Measurements from ENCODE around the gene CAPNS2.

The CAPNS2 gene

DNA sequence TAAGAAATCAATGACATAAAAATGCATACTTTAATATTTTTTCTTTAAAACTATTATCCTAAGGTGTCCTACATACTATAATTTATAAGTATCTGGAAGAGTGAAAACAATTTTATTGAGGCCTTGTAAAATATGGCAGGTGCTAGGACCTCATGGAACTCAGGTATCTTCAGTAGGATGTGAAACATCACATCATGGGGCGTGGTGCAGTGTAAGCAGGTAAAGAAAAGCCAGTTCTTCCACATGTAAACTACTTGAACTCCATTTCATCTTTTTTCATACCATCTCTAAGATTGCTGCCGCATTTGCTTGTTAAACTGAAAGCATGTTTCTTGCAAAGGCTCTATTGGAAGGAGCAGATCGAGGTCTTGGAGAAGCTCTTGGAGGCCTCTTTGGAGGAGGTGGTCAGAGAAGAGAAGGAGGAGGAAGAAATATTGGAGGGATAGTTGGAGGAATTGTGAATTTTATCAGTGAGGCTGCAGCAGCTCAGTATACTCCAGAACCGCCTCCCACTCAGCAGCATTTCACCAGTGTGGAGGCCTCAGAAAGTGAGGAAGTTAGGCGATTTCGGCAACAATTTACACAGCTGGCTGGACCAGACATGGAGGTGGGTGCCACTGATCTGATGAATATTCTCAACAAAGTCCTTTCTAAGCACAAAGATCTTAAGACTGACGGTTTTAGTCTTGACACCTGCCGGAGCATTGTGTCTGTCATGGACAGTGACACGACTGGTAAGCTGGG, at the start of gene CAPNS2:
Gene CAPNS2, plus strand, starts transcription at position 253 of the 744 bp plus-strand sequence. Its CDS starts 73 bp downstream, at position 326.
- FAIRE-seq = no peak
- no peak for DNase-seq (ENCODE audit: low spot score)

DNA sequence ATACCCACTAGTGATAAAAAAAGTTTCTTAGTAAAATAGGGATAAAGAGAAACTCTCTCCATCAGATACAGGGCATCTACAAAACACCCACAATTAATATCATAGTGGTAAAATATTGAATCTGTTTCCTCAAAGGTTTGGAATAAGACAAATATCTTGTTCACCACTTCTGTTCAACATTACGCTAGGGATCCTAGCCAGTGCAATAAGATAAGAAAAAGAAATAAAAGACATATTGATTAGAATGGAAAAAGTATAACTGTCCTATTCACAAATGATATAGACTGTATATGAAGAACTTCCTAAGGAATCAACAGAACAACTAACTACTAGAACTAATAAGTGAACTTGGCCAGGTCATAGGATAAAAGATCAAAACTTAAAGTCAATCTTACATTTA, 44.7 kb upstream of the CAPNS2 start:
- FAIRE-seq = no peak

DNA sequence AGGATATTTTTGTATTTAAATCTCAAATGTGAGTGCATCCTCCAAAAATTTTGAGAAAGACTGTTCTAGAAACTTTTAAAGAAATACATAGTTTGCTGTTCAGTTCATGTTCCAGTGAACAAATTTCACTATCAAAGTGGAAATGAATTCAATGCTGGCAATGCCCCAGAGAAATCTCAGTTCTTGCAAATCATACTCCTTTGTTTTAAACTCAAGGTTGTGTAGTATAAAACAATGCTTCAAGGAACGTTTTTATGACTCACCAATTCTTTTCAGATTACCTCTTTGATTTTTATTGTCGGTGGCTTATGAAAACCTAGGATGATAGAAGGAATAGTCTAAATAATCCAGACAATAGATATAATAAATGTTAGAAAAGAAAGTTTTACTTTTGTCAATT, 40.0 kb upstream of the CAPNS2 start:
- DNase-seq (ENCODE audit: low spot score) = no peak
- no peak for FAIRE-seq

More for the DNA sequence above, 44.7 kb upstream of the CAPNS2 start:
- no peak for DNase-seq (ENCODE audit: low spot score)

DNA sequence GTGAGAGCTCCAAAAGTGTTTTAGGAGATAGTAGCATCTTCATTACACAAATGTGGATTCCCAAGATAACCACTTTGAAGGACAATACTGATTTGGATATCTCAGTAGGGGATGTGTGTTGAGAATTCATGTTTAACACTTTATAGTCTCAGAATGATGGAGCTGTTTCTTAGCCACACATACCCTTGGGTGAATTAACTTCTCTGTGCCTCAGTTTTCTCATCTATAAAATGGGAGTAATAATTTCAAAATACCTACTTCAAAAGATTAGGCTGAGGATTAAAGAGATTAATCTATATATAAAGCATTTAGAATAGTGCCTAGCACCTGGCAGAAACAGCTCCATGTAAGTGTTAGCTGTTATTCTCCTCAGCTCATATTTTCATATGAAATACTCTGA, 38.6 kb upstream of the CAPNS2 start:
- DNase-seq (ENCODE audit: low spot score) (no peak), FAIRE-seq (no peak)

DNA sequence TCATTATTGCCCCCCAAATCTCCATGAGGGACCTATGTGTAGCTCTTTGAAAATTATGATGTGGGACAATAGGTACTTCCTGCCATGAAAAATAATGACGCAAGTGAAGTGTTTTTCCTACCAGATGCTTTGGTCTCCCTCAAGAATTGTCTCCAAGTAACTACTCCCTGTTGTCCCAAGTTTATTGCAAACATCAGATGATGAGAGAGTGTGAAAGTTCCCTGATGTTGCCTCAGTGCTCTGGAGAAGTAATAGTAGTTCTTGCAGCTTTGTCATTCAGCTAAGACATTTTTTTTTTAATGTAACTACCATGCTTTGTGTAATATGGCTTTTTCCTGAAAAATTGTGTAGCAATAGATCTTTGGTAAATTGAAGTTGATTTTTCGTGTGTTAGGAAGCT, 37.5 kb upstream of the CAPNS2 start:
- FAIRE-seq = no peak
- DNase-seq (ENCODE audit: low spot score) = no peak

DNA sequence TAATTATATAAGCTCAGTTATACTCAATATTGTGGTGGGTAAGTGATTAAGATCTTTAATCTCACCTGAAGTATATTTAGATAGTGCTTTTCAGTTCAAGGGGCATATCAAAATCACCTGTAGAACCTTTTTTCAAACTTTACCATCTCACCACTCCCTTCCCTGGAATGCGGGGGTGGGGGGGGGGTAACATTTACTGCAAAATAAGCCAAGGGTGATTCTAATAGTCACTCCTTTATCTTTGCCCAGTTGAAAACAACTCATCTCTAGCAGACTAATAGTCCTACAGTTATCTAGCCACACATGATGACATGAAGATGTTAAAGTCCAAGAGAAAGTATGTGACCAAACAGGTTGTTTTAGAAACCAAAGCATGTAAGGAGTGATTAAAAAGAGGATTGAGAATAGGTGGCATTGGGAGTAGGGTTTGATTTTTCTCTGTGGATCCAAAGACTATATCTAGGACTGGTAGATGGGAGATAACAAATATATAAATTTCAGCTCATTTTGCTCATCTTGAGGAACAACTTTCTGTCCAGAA, 36.1 kb upstream of the CAPNS2 start:
- DNase-seq (ENCODE audit: low spot score) (no peak), FAIRE-seq (no peak)

DNA sequence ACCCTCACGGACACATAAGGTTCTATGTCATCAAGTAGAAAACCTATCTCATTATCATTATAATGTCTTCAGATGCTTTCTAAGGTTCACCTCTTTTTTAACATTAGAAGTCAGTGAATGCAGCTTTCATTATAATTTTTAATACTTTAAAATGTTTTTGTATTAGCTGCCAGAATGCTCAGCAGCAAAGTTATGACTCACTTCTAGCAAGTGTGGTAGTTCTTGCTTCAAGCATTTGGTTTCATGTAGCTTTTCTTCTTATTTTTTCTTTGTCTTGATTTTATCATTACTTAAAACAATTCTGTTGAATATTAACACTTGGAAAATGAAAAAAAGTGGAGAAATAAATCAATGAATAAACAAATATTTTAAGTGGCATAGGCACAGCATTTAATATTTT, 34.3 kb upstream of the CAPNS2 start:
- FAIRE-seq (peak; percentile 20), DNase-seq (ENCODE audit: low spot score) (no peak)

DNA sequence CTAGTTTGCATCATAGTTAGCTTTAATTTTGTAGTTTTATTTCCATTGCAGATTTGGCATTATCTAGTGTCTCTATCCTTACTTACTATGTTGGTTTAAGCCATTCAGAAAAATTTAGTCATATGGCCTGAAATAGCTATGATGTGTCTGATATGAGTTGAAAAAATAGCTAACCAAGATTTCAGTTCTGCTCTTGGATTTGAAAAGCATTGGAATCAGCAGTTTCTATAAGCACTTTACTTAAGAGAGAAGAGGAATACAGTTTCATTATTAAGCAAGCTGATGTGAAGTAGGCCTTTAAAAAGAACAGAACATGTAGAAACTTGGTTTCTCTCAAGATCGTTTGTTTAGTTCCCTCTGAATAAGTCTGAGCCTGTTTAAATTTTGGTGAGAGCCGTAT, 31.7 kb upstream of the CAPNS2 start:
- FAIRE-seq = no peak
- no peak for DNase-seq (ENCODE audit: low spot score)

DNA sequence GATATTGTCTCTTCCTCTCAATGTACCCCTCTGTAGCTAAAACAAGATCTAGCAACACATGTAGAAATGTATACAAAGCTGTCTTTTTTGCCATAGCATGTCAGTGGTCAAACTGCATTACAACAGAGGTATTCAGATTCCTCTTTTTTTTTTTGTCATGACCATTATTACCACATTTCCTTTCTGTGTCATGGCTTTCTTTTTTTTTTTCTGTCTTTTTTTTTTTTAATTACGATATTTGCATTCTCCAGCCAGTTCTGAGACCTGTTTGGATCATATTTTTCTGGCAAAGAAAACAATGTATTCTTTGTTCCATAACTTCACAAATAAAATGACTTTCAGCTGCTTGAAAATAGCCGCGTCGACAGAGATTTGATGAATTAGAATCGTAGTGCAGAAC, 27.4 kb upstream of the CAPNS2 start:
- no peak for FAIRE-seq
- DNase-seq (ENCODE audit: low spot score) = no peak

DNA sequence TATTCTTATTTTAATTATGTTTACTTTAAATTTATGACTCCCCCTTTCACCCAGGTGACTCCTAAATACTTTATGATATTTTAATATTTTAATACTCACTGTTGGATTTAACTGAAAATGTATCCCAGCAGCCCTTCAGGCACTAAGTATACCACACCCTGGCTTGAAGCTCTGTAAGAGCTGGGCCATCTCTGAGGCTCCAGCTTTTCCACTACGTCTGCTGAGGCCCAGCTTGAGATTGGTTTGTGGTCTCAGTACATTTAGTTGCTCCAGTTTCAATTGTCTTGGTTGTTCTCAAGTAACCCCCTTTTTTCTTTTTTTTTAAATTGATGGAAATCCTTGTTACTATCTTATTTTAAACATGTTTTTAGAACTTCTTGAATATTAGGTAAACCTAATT, 27.0 kb upstream of the CAPNS2 start:
- no peak for FAIRE-seq

DNA sequence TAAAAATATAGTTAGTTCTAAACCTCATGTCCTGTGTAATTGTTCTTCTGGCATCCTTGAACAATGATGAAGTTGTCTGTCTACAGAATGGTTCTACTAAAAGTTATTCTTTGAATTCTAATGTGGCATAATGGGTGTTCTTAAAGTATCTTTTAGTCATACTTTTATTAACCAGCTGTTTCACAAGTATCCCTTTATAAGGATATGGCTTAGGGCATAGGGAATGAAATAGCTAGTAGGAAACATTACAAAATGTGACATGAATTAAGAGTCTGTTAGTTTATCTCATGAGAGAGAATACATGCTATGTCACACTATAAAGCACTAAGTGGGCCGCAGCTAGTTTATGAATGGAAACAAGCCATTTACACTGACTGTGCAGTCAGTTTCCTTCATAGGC, 26.3 kb upstream of the CAPNS2 start:
- DNase-seq (ENCODE audit: low spot score) (no peak), FAIRE-seq (no peak)

More for the DNA sequence above, 27.0 kb upstream of the CAPNS2 start:
- no peak for DNase-seq (ENCODE audit: low spot score)

DNA sequence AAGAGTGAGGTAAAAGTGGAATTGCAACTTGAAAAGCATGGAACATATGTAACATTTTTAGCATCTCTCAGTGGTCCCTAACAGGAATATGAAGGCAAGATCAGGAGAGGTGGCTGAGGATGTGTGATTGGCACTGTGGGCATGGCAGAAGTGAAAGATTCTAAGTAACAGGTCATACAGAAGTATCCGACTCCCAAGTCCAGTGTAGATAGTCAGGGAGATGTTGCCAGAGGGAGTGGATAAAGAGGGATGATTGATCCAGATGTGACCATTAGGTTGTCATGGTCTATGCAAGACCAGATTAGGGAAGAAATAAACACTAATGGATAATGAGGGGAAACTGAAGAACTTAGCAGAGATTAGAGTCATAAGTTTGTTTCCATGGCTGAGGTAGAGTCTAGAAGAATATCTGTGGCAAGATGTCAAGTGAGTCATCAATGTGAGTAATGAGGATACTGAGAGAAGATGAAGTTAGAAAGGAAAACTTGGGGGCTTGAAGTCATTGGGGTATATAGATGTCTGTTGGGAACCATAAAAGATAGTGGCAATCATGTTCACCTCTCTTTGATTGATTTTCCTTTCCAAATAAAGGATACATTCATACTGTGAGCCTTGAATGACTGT, 23.9 kb upstream of the CAPNS2 start:
- peak; percentile 87 for FAIRE-seq

DNA sequence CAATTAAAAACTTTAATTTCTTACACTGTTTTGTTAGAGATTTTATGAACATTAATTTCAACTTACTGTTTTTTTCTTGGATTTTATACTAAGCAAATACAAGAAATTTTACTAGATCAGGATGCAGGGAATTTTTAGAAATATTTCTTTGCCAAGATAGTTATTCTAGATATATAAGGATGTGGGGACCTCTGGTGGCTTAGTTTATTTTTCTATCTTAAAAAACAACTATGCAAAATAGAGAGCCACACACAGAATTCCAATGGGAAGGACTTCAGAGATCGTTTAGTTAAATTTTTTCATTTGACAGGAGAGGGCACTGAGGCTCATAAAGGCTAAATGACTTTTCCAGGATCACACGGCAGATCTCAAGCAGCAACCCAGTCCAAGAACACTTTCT, 23.0 kb upstream of the CAPNS2 start:
- DNase-seq (ENCODE audit: low spot score) (peak; percentile 14), FAIRE-seq (peak; percentile 82)

More for the DNA sequence above, 23.9 kb upstream of the CAPNS2 start:
- DNase-seq (ENCODE audit: low spot score) = peak; percentile 54

DNA sequence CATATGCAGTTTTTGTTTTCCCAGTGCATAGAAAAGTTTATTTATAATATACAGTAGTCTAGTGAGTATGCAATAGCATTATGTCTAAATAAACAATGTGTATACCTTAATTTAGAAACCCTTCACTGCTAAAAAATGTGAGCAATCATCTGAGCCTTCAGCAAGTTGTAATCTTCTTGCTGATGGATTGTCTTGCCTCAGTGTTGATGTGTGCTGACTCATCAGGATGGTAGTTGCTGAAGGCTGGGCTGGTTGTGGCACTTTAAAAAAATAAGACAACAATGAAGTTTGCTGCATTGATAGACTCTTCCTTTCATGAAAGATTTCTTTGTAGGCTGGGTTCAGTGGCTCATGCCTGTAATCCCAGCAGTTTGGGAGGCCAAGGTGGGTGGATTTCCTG, 13.9 kb upstream of the CAPNS2 start:
- DNase-seq (ENCODE audit: low spot score) (peak; percentile 13), FAIRE-seq (no peak)

DNA sequence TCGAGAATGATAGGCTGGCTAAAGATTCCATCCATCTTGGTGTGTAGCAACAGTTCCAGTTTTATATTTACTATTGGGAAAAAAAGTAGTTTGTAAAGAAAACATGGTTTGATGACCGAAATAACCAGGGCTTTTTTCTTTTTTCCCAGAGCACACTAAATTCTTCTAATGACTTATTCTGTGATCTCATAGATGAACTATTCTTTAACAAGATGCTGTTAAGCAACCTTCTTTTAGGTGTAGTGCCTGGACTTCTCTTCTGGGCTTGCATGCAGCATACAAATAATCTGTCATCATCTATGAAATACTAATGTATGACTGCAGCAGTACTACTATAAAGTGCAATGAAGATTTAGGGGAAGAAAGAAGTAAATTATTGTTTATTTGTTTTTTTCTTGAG, 11.0 kb upstream of the CAPNS2 start:
- DNase-seq (ENCODE audit: low spot score) (no peak), FAIRE-seq (no peak)

DNA sequence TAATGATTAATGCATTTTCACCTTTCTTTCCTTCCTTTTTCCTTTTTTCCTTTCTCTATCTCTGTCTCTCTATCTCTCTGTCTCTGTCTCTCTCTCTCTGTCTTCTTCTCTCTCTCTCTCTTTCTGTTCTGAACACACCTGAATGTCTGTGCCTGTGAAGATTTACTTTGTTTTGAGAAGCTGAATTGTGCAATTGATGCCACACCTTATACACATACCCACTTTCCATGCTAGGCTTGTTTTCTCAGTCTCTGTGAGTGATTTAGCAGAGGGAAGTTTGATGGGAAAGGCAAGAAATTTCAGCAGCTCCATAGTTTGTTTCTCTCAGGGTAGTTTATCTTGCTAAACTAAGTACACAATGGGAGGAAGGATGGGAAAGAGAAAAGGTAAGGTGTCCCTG, 9.3 kb upstream of the CAPNS2 start:
- no peak for DNase-seq (ENCODE audit: low spot score)
- no peak for FAIRE-seq

DNA sequence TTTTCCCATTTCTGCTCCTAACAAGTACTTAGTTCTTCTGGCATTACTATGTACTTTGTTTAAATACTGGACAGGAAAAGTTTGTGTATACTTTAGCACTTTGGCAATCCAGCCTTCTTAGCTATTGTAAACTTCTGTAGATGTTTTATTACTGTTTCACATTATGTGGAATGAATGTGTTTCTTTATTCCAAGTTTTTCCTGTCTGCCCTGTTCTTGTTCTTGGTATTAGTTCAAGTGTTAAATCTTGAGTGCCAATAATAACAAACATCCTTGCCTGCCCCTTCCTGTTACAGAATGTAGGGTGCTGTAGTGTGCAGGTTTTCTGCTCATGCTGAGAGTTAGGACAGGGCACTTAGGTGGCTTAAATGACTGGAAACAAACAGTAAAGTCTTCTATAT, 7.3 kb upstream of the CAPNS2 start:
- FAIRE-seq (no peak), DNase-seq (ENCODE audit: low spot score) (no peak)

DNA sequence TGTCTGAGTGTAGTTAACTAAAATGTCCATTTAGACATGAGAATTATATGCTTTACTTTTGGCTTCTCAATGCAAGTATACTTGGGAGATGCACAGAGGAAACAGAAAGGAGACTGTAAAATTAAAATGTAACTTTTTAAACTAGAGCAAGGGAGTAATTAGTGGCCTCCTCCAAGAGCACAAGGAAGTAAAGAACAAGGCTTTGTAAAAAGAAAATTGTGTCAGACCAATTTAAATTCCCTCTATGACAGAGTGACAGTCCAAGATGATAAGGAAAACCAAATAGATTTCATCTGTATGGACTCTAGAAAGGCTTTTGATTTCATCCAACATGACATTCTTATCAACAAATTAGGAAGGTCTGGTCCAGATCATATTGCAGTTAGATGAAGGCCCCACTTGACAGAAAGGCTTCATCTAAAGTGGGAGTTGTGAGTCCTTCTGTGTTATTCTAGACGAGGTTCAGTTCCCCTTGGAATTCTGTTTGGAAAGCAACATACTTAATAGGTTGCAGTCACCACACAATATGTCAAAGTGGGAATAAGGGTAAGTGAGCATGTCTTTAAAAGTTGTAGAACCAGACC, 6.5 kb upstream of the CAPNS2 start:
- FAIRE-seq = no peak
- DNase-seq (ENCODE audit: low spot score) = no peak

DNA sequence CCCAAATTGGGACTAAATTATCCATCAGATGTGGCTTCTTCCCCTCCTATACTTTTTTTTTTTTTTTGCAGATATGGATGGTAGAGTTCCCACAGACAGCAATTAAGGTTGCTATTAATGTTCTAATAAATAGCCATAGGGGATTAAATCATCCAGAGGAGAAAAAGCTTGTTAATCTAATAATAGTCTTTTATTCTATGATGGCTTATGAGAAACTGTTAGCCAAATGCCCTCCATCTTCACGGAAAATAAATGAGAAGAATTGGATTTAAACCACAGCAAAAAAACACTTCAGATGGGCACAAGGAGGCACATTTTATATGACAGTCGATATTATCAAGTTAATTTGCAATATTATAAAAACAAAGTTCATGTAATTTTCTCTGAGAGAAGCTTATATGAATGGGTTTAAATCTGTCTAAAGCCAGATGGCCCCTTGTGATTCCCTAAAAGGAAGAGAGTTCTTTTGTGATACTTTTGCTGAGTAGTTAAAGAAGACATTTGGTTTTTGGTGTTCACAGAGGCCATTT, 5.1 kb upstream of the CAPNS2 start:
- no peak for DNase-seq (ENCODE audit: low spot score)
- FAIRE-seq = no peak

DNA sequence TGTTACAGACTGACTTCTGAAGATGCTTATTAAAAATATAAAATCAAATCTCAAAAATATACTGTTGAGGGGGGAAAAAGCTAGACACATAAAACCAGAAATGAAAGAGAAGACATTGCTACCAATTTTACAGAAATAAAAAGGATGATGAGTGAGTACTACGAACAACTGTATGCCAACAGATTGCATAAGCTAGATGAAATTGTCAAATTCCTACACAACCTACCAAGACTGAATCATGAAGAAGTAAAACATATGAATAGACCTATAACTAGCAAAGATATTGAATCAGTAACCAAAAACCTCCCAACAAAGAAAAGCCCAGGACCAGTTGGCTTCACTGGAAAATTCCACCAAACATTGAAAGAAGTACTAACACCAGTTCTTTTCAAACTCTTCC, 3.5 kb upstream of the CAPNS2 start:
- FAIRE-seq = no peak
- DNase-seq (ENCODE audit: low spot score) = no peak

DNA sequence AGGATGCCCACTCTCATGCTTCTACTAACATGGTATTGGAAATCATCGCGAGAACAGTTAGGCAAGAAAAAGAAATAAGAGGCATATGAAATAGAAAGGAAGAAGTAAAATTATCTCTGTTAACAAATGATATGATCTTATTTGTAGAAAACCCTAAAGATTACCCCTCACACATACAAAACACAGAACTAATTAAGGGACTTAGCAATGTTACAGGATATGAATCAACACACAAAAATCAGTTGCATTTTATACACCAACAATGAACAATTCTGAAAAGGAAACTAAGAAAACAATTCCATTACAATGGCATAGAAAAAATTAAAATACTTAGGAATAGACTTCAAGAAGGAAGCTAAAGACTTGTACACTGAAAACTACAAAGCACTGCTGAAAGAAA, 2.7 kb upstream of the CAPNS2 start:
- FAIRE-seq (no peak), DNase-seq (ENCODE audit: low spot score) (no peak)

DNA sequence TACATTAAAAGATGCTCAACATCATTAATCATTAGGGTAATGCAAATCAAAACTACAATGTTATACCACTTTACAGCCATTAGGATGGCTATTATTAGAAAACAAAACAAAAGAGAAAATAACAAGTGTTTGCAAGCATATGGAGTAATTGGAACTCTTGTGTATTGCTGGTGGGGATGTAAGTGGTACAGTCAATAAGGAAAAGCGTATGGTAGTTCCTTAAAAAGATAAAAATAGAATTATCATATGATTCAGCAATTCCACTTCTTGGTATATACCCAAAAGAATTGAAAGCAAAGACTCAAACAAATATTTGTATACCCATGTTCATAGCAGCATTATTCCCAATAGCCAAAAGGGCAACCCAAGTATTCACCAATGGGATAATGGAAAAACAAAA, 1.4 kb upstream of the CAPNS2 start:
- FAIRE-seq = no peak

More for the DNA sequence above, 1.4 kb upstream of the CAPNS2 start:
- DNase-seq (ENCODE audit: low spot score) = no peak

All from RCC 7860 (cell line).